A549 (cell line): ENCODE measurements around the gene CRYBG3. TPM values are rescaled to one million over a fixed set of nuclear protein-coding genes. Genes with fewer than 3 reads are reported as not detected.

Experiments
- ATAC-seq, 2 experiments: fragments of 200-7000 bp in 1 of 2; fragments of >200 bp in 1 of 2; cut with Nextera tagmentation in 1 of 2; cut with Tn5 transposase in 1 of 2; 3 replicates each; pipeline versions ENCODE4 v1.8.0 to v1.9.1; 2018 to 2020; ENCODE audit warnings: mild to moderate bottlenecking in 1 of 2, moderate library complexity in 1 of 2
- CTCF ChIA-PET: fragments of 300-600 bp; sonication (Branson Sonifier 250); formaldehyde crosslinking; extraction: SDS; loops from one replicate; lab custom pipeline; 2021; ENCODE audit warnings: antibody characterized with exemption, inconsistent platforms; lab: Yijun Ruan, JAX
- POLR2A ChIA-PET: fragments of 350-600 bp; formaldehyde crosslinking; extraction: SDS; loops from one replicate; lab custom pipeline; 2021; ENCODE audit warnings: antibody characterized with exemption, inconsistent platforms; lab: Yijun Ruan, JAX
- DNase-seq, 2 experiments: peaks; one replicate each; pipeline versions ENCODE4 v3.0.0 to v3.0.0-alpha.2; 2011 to 2016; ENCODE audit warnings: low read depth in 1 of 2, low spot score in 1 of 2
- FAIRE-seq: peaks from 2 replicates; lab custom pipeline; 2011; peaks lifted over from hg19 to GRCh38; lab: Jason Lieb, UNC
- H3K27ac ChIP-seq, 2 experiments: fragments of >200 bp; sonication (Bioruptor Twin); formaldehyde crosslinking; 3 replicates each; pipeline ENCODE4 v1.5.1; 2016 to 2017
- H3K4me1 ChIP-seq: fragments of >200 bp; sonication (Bioruptor Twin); formaldehyde crosslinking; 3 replicates; pipeline ENCODE4 v1.6.1; 2016
- H3K4me2 ChIP-seq: fragments of >200 bp; sonication (Bioruptor Twin); formaldehyde crosslinking; 3 replicates; pipeline ENCODE4 v1.6.1; 2016
- H3K4me3 ChIP-seq: fragments of >200 bp; sonication (Bioruptor Twin); formaldehyde crosslinking; 3 replicates; pipeline ENCODE4 v1.5.1; 2016
- H3K9me3 ChIP-seq: fragments of >200 bp; sonication (Bioruptor Twin); formaldehyde crosslinking; 3 replicates; pipeline ENCODE4 v1.6.1; 2016
- ATOH8 ChIP-seq: fragments of 250-450 bp; sonication (Bioruptor Pico); IDR thresholded peaks from 2 replicates; pipeline ENCODE4 v1.5.0; 2020; ENCODE audit warnings: low read depth, mild to moderate bottlenecking, moderate library complexity
- BCL3 ChIP-seq: fragments of >200 bp; sonication (Bioruptor Twin); formaldehyde crosslinking; IDR thresholded peaks from 3 replicates; pipeline ENCODE4 v1.6.1; 2016
- BHLHE40 ChIP-seq: IDR thresholded peaks from 2 replicates; pipeline ENCODE4 v1.6.1; 2012; ENCODE audit warnings: low read depth, low read length, inconsistent platforms
- CBX2 ChIP-seq: fragments of 200-600 bp; sonication (generic); IDR thresholded peaks from 2 replicates; pipeline ENCODE4 v1.6.1; 2016; ENCODE audit warnings: low read depth, mild to moderate bottlenecking, borderline replicate concordance
- ELK1 ChIP-seq: fragments of 150-350 bp; IDR thresholded peaks from 2 replicates; pipeline ENCODE4 v1.6.1; 2014; ENCODE audit warnings: low read depth, mild to moderate bottlenecking, low read length
- FOSL2 ChIP-seq, 2 experiments: fragments of 450-650 bp in 1 of 2; fragments of >200 bp in 1 of 2; sonication (Bioruptor Twin) in 1 of 2; formaldehyde crosslinking; IDR thresholded peaks; 2 replicates each; pipeline versions ENCODE4 v1.5.0 to v1.6.1; 2016 to 2020; ENCODE audit warnings: mild to moderate bottlenecking in 1 of 2, moderate library complexity in 1 of 2
- HDAC2 ChIP-seq: fragments of 200-600 bp; sonication (generic); IDR thresholded peaks from 2 replicates; pipeline ENCODE4 v1.6.1; 2016
- HMGXB4 ChIP-seq: fragments of 250-450 bp; sonication (Bioruptor Pico); IDR thresholded peaks from 2 replicates; pipeline ENCODE4 v1.5.0; 2021; ENCODE audit warnings: mild to moderate bottlenecking, moderate library complexity, borderline replicate concordance
- HOXB13 ChIP-seq: fragments of 250-450 bp; sonication (Bioruptor Pico); IDR thresholded peaks from 2 replicates; pipeline ENCODE4 v1.5.0; 2020; ENCODE audit warnings: low read depth, mild to moderate bottlenecking, moderate library complexity
- HOXB5 ChIP-seq: fragments of 250-450 bp; sonication (Bioruptor Pico); IDR thresholded peaks from 2 replicates; pipeline ENCODE4 v1.5.0; 2020; ENCODE audit warnings: mild to moderate bottlenecking, moderate library complexity
- KDM5A ChIP-seq: fragments of 200-600 bp; sonication (generic); IDR thresholded peaks from 2 replicates; pipeline ENCODE4 v1.6.1; 2016; ENCODE audit warnings: antibody characterized with exemption, mild to moderate bottlenecking
- MAFK ChIP-seq: fragments of 450-650 bp; IDR thresholded peaks from 2 replicates; pipeline ENCODE4 v1.6.1; 2014; ENCODE audit not compliant: partially characterized antibody
- MAZ ChIP-seq: fragments of 150-350 bp; IDR thresholded peaks from 2 replicates; pipeline ENCODE4 v1.6.1; 2014; ENCODE audit warnings: antibody characterized with exemption, low read depth, low read length, borderline replicate concordance
- MYC ChIP-seq: IDR thresholded peaks from 2 replicates; pipeline ENCODE4 v1.6.1; 2012; ENCODE audit warnings: mild to moderate bottlenecking, inconsistent platforms, low read length, improper control_type of control experiment, borderline replicate concordance
- NR3C1 ChIP-seq: fragments of >200 bp; sonication (Bioruptor Twin); formaldehyde crosslinking; IDR thresholded peaks from 3 replicates; pipeline ENCODE4 v1.6.1; 2017
- PBX3 ChIP-seq: IDR thresholded peaks from 2 replicates; pipeline ENCODE4 v1.6.1; 2012
- PHF8 ChIP-seq: fragments of 200-600 bp; sonication (generic); IDR thresholded peaks from 2 replicates; pipeline ENCODE4 v1.6.1; 2016; ENCODE audit warnings: low read depth, mild to moderate bottlenecking, antibody characterized with exemption, moderate library complexity, borderline replicate concordance
- POLR2AphosphoS2 ChIP-seq: conservative IDR thresholded peaks from 2 replicates; pipeline ENCODE4 v1.6.1; 2012; ENCODE audit warnings: low read length, improper control_type of control experiment, inconsistent platforms
- RAD21 ChIP-seq, 2 experiments: fragments of >200 bp in 1 of 2; sonication (Bioruptor Twin) in 1 of 2; formaldehyde crosslinking in 1 of 2; IDR thresholded peaks in 1 of 2; conservative IDR thresholded peaks in 1 of 2; 2 replicates in 1 of 2; 3 replicates in 1 of 2; pipeline ENCODE4 v1.6.1; 2012 to 2018; ENCODE audit warnings: inconsistent platforms in 1 of 2
- RARB ChIP-seq: fragments of 250-450 bp; sonication (Bioruptor Pico); IDR thresholded peaks from 2 replicates; pipeline ENCODE4 v1.8.0; 2021; ENCODE audit warnings: mild to moderate bottlenecking, moderate library complexity
- SREBF2 ChIP-seq: fragments of 450-650 bp; IDR thresholded peaks from 2 replicates; pipeline ENCODE4 v1.6.1; 2014; ENCODE audit warnings: mild to moderate bottlenecking, moderate library complexity
- ZC3H11A ChIP-seq: fragments of 450-650 bp; IDR thresholded peaks from 2 replicates; pipeline ENCODE4 v1.6.1; 2014; ENCODE audit warnings: antibody characterized with exemption, mild to moderate bottlenecking
- ZSCAN20 ChIP-seq: fragments of 250-450 bp; sonication (Bioruptor Pico); IDR thresholded peaks from 2 replicates; pipeline ENCODE4 v1.8.0; 2022; ENCODE audit warnings: mild to moderate bottlenecking, moderate library complexity
- WGBS: methylation state at CpG from one replicate; pipeline ENCODE4 v1.1.6; 2017; ENCODE audit errors: missing lambda C conversion rate; 5-methylcytosine and 5-hydroxymethylcytosine counted together
- polyA plus RNA-seq, 4 experiments: library from polyadenylated mRNA; depleted of rRNA in 3 of 4; stranded (reverse); fragments of >200 nt; fragmentation: RNase III in 1 of 4; extraction: RNeasy Plus Mini Kit Qiagen cat#74134 plus additional on column Dnase treatment in 1 of 4; gene quantifications; 2 replicates in 3 of 4; 3 replicates in 1 of 4; pipeline ENCODE4 v1.2.3, GENCODE V29; 2011 to 2017

CRYBG3 gene
- polyA plus RNA-seq, 2 of the 4 experiments (the other 2 are of a cell fraction): 3.6 to 8.7 TPM

- POLR2A ChIA-PET: no interaction called here
- no peak overlapping the region for H3K4me3 ChIP-seq
- no peak for FAIRE-seq
- no peak overlapping the region for H3K27ac ChIP-seq
- TF ChIP-seq MAFK (peak; percentile 67), RAD21 (conservative IDR thresholded peaks at IDR 0.05 in 1 of 2, IDR thresholded peaks at IDR 0.05 in 1 of 2) (no peak)
- TF ChIP-seq, all 56 proteins: peak for 1
- H3K4me1 ChIP-seq: peaks cover 7% of the 10 kb centered on the region; the same call in 1 of the 3 replicates
- no peaks in the 10 kb centered on the region for H3K9me3 ChIP-seq
- no peak overlapping the region for H3K4me2 ChIP-seq
- CTCF ChIA-PET: interaction anchor here (1.2 to 1.6 kb wide), 2 partner anchors 16 to 196 kb away, joined by 3 read pairs; no protein-coding TSS in a partner anchor
- DNase-seq (no peak), ATAC-seq (no peak)
- WGBS: 84% methylated on average over 2 of the region's 2 CpGs
Observed at GRCh38 chr3:97827741-97828471, 6.1 kb downstream of the CRYBG3 start.

- DNase-seq: no peak
- Histone ChIP-seq H3K4me2 (no peak overlapping the region), H3K27ac (no peak overlapping the region), H3K4me3 (no peak overlapping the region)
- WGBS: 88% methylated on average over 2 of the region's 2 CpGs
- FAIRE-seq: no peak
- ATAC-seq: no peak
- CTCF ChIA-PET: no interaction called here
- TF ChIP-seq MYC: no peak
- TF ChIP-seq ATOH8 (CRISPR knock-in tag): no peak
- TF ChIP-seq CBX2: no peak
- no peak for TF ChIP-seq ZSCAN20
- TF ChIP-seq NR3C1: no peak
- TF ChIP-seq, all 56 proteins: peak for 0
- Histone ChIP-seq H3K4me1 (no peaks in the 10 kb centered on the region), H3K9me3 (no peaks in the 10 kb centered on the region)
- POLR2A ChIA-PET: no interaction called here
Observed at GRCh38 chr3:97829198-97829597, 7.4 kb downstream of the CRYBG3 start.

GRCh38 chr3:97830638-97831037 lies 8.8 kb downstream of the CRYBG3 start:
- Histone ChIP-seq H3K27ac (no peak overlapping the region), H3K4me2 (no peak overlapping the region), H3K4me3 (no peak overlapping the region)
- CTCF ChIA-PET: interaction anchor here (2.0 kb wide), 1 partner anchor 9 kb away, joined by 5 read pairs; the partner anchor contains the start of gene CRYBG3
- WGBS: 68% methylated on average over 2 of the region's 2 CpGs
- POLR2A ChIA-PET: no interaction called here
- ATAC-seq: no peak
- TF ChIP-seq FOSL2 (IDR thresholded peaks at IDR 0.05): no peak
- no peak for TF ChIP-seq FOSL2 (CRISPR knock-in tag; IDR thresholded peaks at IDR 0.05)
- no peak for TF ChIP-seq BHLHE40
- TF ChIP-seq POLR2AphosphoS2: no peak
- no peak for TF ChIP-seq KDM5A
- TF ChIP-seq HOXB13 (CRISPR knock-in tag): no peak
- TF ChIP-seq PBX3: no peak
- TF ChIP-seq SREBF2: no peak
- TF ChIP-seq, all 56 proteins: peak for 0
- Histone ChIP-seq H3K9me3 (no peaks in the 10 kb centered on the region), H3K4me1 (no peaks in the 10 kb centered on the region)
- FAIRE-seq: no peak
- DNase-seq: no peak

- H3K4me3 ChIP-seq: no peak overlapping the region
- no peaks in the 10 kb centered on the region for H3K4me1 ChIP-seq
- no peak for FAIRE-seq
- H3K4me2 ChIP-seq: no peak overlapping the region
- DNase-seq: no peak
- no peak for ATAC-seq
- WGBS: 95% methylated on average over 1 of the region's 1 CpG
- no peak overlapping the region for H3K27ac ChIP-seq
- H3K9me3 ChIP-seq: no peaks in the 10 kb centered on the region
- ChIA-PET POLR2A (no interaction called here), CTCF (interaction anchor here (2.0 kb wide), 1 partner anchor 10 kb away, joined by 5 read pairs; the partner anchor contains the start of gene CRYBG3)
- TF ChIP-seq HMGXB4 (CRISPR knock-in tag) (no peak), ZC3H11A (no peak), HDAC2 (no peak), MAZ (no peak), BHLHE40 (no peak), PHF8 (no peak), RARB (CRISPR knock-in tag) (no peak), ZSCAN20 (no peak), CBX2 (no peak), BCL3 (no peak), ELK1 (no peak), HOXB5 (CRISPR knock-in tag) (no peak)
Observed at GRCh38 chr3:97831140-97831539, 9.3 kb downstream of the CRYBG3 start.
